Spinal cord (tissue), 10 donors: ENCODE measurements around the gene GLE1. TPM values are rescaled to one million over a fixed set of nuclear protein-coding genes. Genes with fewer than 3 reads are reported as not detected.

Experiments
- DNase-seq, 6 donors: peaks; one replicate each; pipeline versions ENCODE4 v3.0.0 to v3.0.0-alpha.2; 2013 to 2015; ENCODE audit warnings: low spot score in 6 of 6, low read depth in 4 of 6
- H3K27ac ChIP-seq: one replicate; pipeline ENCODE4 v1.5.1; 2013; ENCODE audit warnings: low read depth, low read length, control low read depth
- H3K27me3 ChIP-seq: one replicate; pipeline ENCODE4 v1.6.1; 2013; ENCODE audit warnings: low read length; ENCODE audit not compliant: control insufficient read depth, insufficient read depth
- H3K36me3 ChIP-seq: one replicate; pipeline ENCODE4 v1.6.1; 2013; ENCODE audit warnings: low read length; ENCODE audit not compliant: control insufficient read depth, insufficient read depth
- H3K4me1 ChIP-seq: one replicate; pipeline ENCODE4 v1.6.1; 2013; ENCODE audit warnings: low read length; ENCODE audit not compliant: control insufficient read depth, insufficient read depth
- H3K4me3 ChIP-seq: one replicate; pipeline ENCODE4 v1.5.1; 2013; ENCODE audit warnings: low read depth, low read length, control low read depth
- H3K9me3 ChIP-seq: one replicate; pipeline ENCODE4 v1.6.1; 2013; ENCODE audit warnings: low read length; ENCODE audit not compliant: control insufficient read depth, insufficient read depth
- WGBS: methylation state at CpG from one replicate; pipeline ENCODE4 v1.1.5; 2013; ENCODE audit warnings: missing lambda C conversion rate; ENCODE audit not compliant: insufficient coverage; 5-methylcytosine and 5-hydroxymethylcytosine counted together
- polyA plus RNA-seq, 2 donors: library from polyadenylated mRNA; unstranded; fragments of 120-200 nt; gene quantifications; one replicate each; pipeline ENCODE4 v1.2.1, GENCODE V29; 2013; ENCODE audit not compliant: insufficient read length in 2 of 2
- total RNA-seq, 2 donors: library from RNA; depleted of rRNA in 1 of 2; stranded (reverse); fragments of 120-200 nt in 1 of 2; fragments of >200 nt in 1 of 2; gene quantifications; one replicate each; pipeline versions ENCODE4 v1.2.3 to v1.2.4, GENCODE V29; 2013 to 2014
- donor health status: healthy.

GLE1 gene
- total and polyA plus RNA-seq, 4 donors = 14.8 to 27.8 (median 21.0) TPM

DNA sequence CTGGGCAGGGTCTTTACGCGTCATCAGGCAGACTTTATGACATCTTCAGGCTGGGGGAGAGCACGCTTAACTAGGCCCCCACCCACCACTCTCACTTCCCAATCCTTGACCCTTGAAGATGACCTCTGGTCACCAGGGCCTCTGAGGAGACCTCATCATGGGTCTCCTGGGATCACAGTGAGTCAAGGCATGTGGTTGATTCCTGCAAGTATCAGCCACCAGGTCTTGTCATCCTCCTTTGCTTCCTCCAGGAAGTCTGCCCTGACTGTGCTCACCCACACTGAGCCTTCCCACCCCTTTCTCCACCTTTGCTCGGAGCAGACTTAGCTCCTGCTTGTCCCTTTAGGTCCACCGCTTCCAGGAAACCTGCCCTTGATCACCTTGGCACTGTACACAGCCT, 31.4 kb upstream of the GLE1 start:
- WGBS = 97% methylated on average over 5 of the region's 5 CpGs
- Histone ChIP-seq H3K36me3 (peaks cover 63% of the 10 kb centered on the region), H3K9me3 (no peaks in the 10 kb centered on the region), H3K4me1 (no peaks in the 10 kb centered on the region), H3K27me3 (no peaks in the 10 kb centered on the region), H3K4me3 (no peak overlapping the region), H3K27ac (no peak overlapping the region)
- DNase-seq = no peak

DNA sequence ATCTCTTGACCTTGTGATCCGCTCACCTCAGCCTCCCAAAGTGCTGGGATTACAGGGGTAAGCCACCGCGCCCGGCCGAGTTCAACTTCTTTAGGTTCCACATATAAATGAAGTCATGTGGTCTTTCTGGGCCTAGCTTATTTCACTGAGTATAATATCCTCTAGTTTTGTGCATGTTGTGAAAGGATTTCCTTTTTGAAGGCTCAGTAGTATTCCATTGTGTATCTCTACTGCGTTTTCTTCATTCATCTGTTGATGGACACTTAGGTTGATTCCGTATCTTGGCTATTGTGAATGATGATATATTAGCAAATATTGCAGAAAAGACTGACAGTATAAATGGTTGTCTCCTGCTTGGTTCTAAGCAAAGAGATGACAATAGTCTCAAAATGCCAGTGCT, 28.7 kb upstream of the GLE1 start:
- DNase-seq = no peak
- H3K4me1 ChIP-seq = no peaks in the 10 kb centered on the region
- no peaks in the 10 kb centered on the region for H3K27me3 ChIP-seq
- 93% methylated on average over 2 of the region's 7 CpGs for WGBS
- no peaks in the 10 kb centered on the region for H3K9me3 ChIP-seq
- H3K27ac ChIP-seq = no peak overlapping the region
- H3K4me3 ChIP-seq = no peak overlapping the region
- peaks cover 60% of the 10 kb centered on the region for H3K36me3 ChIP-seq

DNA sequence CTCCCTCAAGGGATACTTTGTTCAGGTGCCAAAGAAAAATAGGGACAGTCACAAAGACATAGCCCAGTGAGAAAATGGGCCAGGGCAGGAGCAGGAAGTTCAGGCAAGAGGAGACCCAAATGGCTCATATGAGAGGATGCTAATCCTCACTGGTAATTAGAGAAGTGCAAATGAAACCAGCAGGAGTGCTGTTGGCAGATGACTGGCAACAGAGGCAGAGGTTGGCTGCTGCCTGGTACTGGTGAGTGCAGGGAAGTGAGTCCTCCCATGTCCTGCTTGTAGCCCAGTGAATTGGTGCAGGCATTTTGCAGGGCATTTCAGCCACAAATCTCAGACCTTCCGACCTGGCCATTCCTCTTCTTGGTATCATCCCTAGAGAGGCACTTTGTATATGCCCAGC, 25.3 kb upstream of the GLE1 start:
- WGBS = 86% methylated on average over 1 of the region's 1 CpG
- peak in 1 of 6 donors; percentile 37 for DNase-seq
- H3K36me3 ChIP-seq = peaks cover 61% of the 10 kb centered on the region

DNA sequence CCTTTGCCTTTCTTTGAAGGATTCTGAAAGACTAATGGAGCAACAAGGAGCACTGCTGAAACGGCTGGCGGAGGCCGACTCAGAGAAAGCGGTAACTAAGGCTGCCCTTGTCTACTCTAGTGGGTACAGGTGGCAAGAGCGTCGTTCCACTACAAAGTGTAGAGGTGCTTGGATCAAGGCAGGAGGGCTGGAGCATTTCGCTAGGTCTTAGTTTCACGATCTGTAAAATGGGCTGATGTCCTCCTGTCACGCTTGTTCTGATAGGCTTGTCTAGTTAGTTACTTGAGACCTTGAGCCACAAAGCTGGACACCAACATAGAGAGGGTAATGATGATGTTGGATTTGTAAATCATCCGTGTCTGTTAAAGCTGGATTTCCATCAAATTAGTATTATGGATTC, 23.0 kb upstream of the GLE1 start:
- Histone ChIP-seq H3K27ac (no peak overlapping the region), H3K36me3 (peaks cover 72% of the 10 kb centered on the region), H3K4me3 (no peak overlapping the region), H3K4me1 (no peaks in the 10 kb centered on the region), H3K9me3 (no peaks in the 10 kb centered on the region), H3K27me3 (no peaks in the 10 kb centered on the region)
- WGBS = 100% methylated on average over 9 of the region's 10 CpGs
- DNase-seq = no peak

More for the DNA sequence above, 25.3 kb upstream of the GLE1 start:
- Histone ChIP-seq H3K4me1 (no peaks in the 10 kb centered on the region), H3K9me3 (no peaks in the 10 kb centered on the region), H3K4me3 (no peak overlapping the region), H3K27me3 (no peaks in the 10 kb centered on the region), H3K27ac (no peak overlapping the region)

DNA sequence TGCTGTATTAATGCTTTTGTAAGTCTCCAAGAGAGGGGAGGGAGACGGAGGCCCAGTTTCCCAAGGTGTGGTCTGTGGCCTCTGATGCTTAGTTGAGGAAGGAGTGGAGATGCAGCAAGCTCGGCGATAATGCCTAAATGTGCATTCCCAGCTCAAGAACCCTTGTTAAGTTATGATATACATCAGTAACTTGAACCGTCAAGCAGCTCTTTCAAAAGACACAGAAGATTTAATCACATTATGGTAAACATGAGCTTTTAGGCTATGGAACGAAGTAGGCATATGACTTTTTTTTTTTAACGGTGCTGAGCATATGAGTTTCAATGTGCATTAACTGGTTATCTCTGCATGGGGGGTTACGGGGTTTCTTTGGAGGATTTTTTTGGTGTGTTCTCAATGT, 22.3 kb upstream of the GLE1 start:
- DNase-seq = no peak
- Histone ChIP-seq H3K27ac (no peak overlapping the region), H3K4me1 (no peaks in the 10 kb centered on the region), H3K36me3 (peaks cover 73% of the 10 kb centered on the region), H3K27me3 (no peaks in the 10 kb centered on the region), H3K9me3 (no peaks in the 10 kb centered on the region), H3K4me3 (no peak overlapping the region)
- 100% methylated on average over 1 of the region's 7 CpGs for WGBS

DNA sequence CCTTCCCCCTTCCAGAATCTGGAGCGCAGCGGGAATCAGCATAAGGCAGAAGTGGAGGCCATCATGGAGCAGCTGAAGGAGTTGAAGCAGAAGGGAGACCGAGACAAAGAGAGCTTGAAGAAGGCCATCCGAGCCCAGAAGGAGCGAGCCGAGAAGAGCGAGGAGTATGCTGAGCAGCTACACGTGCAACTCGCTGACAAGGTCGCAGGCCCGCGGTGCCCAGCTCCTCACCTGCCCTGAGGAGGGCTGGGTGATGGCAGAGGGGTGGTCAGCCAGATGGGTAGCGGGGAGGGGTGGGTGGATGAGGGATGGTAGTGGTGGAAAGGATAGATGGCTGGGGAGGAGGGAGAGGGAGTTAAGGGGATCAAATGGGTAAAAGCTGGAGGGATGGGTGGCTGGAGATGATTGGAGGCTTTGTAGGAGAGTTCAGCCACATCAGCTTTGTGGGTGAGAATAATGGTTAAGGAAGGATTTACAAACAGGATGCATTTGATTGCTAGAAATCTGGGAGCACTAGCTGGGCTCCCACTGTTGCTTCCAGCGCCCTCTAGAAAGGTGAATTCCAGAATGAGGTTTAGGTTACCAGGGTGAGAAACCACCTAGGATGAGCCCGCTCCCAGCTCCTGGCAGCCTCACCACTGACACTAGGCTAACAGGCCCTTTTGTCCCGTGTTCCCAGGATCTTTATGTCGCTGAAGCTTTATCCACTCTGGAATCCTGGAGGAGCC, 19.7 kb upstream of the GLE1 start:
- no peaks in the 10 kb centered on the region for H3K27me3 ChIP-seq
- H3K36me3 ChIP-seq = peaks cover 74% of the 10 kb centered on the region
- H3K9me3 ChIP-seq = no peaks in the 10 kb centered on the region
- no peak overlapping the region for H3K27ac ChIP-seq
- H3K4me3 ChIP-seq = no peak overlapping the region
- no peaks in the 10 kb centered on the region for H3K4me1 ChIP-seq
- DNase-seq = no peak
- WGBS = 90% methylated on average over 13 of the region's 17 CpGs

DNA sequence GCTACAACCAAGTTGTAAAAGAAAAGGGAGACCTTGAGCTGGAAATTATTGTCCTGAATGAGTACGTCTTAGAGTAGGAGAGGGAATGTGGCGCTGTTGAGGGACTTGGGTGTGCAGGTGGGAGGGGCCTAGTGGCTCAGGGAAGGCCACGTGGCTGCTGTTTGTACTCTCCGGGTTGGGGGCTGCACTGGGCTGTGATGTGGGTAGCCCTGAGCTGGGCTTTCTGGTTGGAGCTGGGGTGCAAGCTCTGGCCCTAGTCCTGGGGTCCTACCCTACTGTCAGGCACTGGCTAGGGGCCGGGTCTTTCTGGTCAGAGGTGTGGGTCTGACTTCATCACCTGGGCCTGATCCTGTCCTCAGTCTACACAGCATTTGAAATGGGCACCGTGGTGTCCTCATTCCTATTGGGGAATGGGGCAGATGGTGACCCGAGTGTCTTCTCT, 19.1 kb upstream of the GLE1 start:
- Histone ChIP-seq H3K36me3 (peaks cover 74% of the 10 kb centered on the region), H3K9me3 (no peaks in the 10 kb centered on the region), H3K27me3 (no peaks in the 10 kb centered on the region), H3K4me1 (no peaks in the 10 kb centered on the region), H3K4me3 (no peak overlapping the region), H3K27ac (no peak overlapping the region)
- DNase-seq = no peak
- WGBS = 68% methylated on average over 6 of the region's 7 CpGs

DNA sequence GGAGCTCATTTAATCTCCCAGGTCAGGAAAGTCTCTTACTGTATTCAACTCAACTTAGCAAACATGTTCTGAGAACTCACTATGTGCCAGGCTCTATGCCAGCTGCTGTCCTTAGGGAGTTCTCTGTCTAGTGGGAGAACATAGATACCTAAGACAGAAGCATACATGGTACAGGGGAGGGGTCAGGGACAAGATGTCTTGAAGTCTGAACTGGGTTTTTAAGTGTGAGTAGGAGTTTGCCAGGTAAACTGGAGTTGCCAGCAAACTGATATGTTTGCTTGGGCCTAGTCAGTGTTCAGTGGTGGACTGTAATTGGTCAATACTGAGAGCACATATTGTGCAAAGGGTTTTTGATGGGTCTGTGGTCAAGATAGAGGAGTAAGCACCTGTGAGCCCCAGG, 18.3 kb upstream of the GLE1 start:
- H3K27ac ChIP-seq = no peak overlapping the region
- no peak for DNase-seq
- no peaks in the 10 kb centered on the region for H3K27me3 ChIP-seq
- H3K4me1 ChIP-seq = no peaks in the 10 kb centered on the region
- H3K36me3 ChIP-seq = peaks cover 78% of the 10 kb centered on the region
- no peaks in the 10 kb centered on the region for H3K9me3 ChIP-seq
- no peak overlapping the region for H3K4me3 ChIP-seq

DNA sequence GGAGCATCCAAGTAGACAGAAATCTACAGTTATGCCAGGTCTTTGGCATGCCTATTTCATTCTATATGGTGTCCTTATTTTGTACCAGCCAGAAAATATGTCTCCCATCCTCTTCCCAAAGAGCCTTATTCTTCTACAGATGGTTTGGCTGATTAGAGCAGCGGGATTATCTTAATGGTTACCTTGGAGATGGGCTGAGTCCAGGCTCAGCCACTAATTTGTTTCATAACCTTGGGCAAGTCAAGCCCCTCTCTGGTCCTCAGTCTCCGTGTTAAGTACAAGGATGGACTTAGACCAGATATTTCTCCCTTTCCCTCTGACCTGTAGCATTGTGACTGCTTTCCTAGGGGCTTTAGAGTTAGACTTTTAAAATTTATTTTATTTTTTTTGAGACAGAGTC, 11.1 kb upstream of the GLE1 start:
- 80% methylated on average over 1 of the region's 2 CpGs for WGBS

DNA sequence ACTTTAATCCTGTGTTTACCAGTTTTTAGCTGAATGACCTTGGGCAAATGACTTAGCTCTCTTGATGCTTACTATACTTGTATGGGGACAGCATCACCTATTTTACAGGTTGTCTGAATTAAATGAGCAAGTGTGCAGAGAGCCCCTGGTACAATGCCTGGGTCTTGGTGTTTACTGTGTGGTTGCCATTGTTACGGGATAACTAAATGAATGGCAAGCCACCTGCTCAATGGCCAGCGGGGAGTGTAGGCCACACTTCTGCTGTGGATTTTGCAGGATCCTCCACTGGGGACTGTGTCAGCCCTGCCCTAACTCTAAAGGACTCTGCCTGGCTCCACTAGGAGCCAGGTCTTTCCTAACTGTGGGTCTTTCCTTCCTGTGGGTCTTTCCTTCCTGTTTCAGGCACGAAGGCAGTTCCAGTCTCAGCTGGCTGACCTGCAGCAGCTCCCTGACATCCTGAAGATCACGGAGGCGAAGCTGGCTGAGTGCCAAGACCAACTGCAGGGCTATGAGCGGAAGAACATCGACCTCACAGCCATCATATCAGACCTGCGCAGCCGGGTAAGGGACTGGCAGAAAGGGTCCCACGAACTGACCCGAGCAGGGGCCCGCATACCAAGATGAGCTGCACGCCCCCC, 10.3 kb upstream of the GLE1 start:
- peaks cover 14% of the 10 kb centered on the region for H3K4me1 ChIP-seq
- H3K36me3 ChIP-seq = peaks cover 71% of the 10 kb centered on the region
- H3K4me3 ChIP-seq = no peak overlapping the region
- 55% methylated on average over 13 of the region's 13 CpGs for WGBS
- peak overlapping the region; percentile 11 for H3K27ac ChIP-seq
- peak in 2 of 6 donors; percentile 57 to 60 for DNase-seq
- no peaks in the 10 kb centered on the region for H3K9me3 ChIP-seq
- H3K27me3 ChIP-seq = no peaks in the 10 kb centered on the region

More for the DNA sequence above, 11.1 kb upstream of the GLE1 start:
- H3K4me1 ChIP-seq = peaks cover 14% of the 10 kb centered on the region
- no peaks in the 10 kb centered on the region for H3K9me3 ChIP-seq
- no peak for DNase-seq
- no peak overlapping the region for H3K4me3 ChIP-seq
- H3K27ac ChIP-seq = no peak overlapping the region
- H3K27me3 ChIP-seq = no peaks in the 10 kb centered on the region
- peaks cover 72% of the 10 kb centered on the region for H3K36me3 ChIP-seq
